ENCODE data around the gene ZBP1.

The ZBP1 gene

GRCh38 chr20:57585466-57586213 is 34.6 kb downstream of the ZBP1 start:
- no peak for TF ChIP-seq RAD21 (IDR thresholded peaks at IDR 0.05; ENCODE audit: low read depth)
- TF ChIP-seq, protein P1, sequence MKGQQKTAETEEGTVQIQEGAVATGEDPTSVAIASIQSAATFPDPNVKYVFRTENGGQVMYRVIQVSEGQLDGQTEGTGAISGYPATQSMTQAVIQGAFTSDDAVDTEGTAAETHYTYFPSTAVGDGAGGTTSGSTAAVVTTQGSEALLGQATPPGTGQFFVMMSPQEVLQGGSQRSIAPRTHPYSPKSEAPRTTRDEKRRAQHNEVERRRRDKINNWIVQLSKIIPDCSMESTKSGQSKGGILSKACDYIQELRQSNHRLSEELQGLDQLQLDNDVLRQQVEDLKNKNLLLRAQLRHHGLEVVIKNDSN (IDR thresholded peaks at IDR 0.05) = no peak
- no peak for TF ChIP-seq ZBTB7A (IDR thresholded peaks at IDR 0.05; ENCODE audit: low read depth)
- TF ChIP-seq EP300 (IDR thresholded peaks at IDR 0.05; ENCODE audit: borderline replicate concordance) = no peak
- no peak for TF ChIP-seq TCF12 (IDR thresholded peaks at IDR 0.05; ENCODE audit: low read depth)
- no peak for TF ChIP-seq NFIC (IDR thresholded peaks at IDR 0.05)
- TF ChIP-seq CEBPB (IDR thresholded peaks at IDR 0.05) = no peak
- no peak for TF ChIP-seq FOXM1 (IDR thresholded peaks at IDR 0.05; ENCODE audit: borderline replicate concordance, low read depth)
- no peak for TF ChIP-seq CREB1 (IDR thresholded peaks at IDR 0.05; ENCODE audit: low read depth)
- TF ChIP-seq EGR1 (IDR thresholded peaks at IDR 0.05) = no peak
- TF ChIP-seq TAF1 (IDR thresholded peaks at IDR 0.05; ENCODE audit: low read depth) = no peak
- no peak for TF ChIP-seq TEAD4 (IDR thresholded peaks at IDR 0.05)
- TF ChIP-seq, protein P2, sequence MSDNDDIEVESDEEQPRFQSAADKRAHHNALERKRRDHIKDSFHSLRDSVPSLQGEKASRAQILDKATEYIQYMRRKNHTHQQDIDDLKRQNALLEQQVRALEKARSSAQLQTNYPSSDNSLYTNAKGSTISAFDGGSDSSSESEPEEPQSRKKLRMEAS (IDR thresholded peaks at IDR 0.05) = no peak
- TF ChIP-seq YY1 (IDR thresholded peaks at IDR 0.05; ENCODE audit: low read depth) = no peak
- no peak for TF ChIP-seq REST (IDR thresholded peaks at IDR 0.05; ENCODE audit: low read depth)

DNA sequence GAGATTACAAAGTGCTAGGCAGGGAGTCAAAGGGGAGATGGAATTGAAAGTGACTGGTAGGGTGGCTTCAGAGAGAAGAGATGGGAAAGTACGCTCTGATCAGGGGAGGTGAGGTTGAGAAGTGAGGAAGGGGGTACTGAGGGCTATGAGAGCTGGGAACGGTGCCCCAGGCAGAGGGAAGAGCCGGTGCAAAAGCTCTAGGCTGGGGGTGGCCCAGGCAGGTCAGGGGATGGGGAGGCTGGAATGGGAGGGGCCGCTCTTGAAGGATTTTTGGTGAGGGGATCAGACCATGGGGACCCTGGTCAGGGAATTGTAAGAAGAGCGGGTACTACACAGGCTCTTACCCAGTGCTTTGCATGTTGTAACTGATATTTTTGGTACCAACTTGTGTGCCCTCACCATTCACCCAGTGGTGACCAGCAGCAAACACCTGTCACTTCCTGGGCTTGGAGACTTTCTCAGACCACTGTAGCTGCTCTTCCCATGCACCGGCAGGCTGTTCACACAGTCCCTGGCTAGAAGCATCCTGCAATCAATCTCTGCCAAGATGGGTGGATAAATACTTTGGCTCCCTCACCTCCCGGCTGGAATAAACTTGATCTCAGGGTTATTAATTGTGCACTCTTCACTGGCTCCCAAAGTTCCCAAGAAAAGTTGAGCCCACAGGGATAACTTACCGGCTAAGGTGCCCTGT is 35.3 kb downstream of the ZBP1 start:
- TF ChIP-seq FOXM1 (IDR thresholded peaks at IDR 0.05; ENCODE audit: borderline replicate concordance, low read depth) = no peak
- TF ChIP-seq EP300 (IDR thresholded peaks at IDR 0.05; ENCODE audit: borderline replicate concordance) = no peak
- TF ChIP-seq CREB1 (IDR thresholded peaks at IDR 0.05; ENCODE audit: low read depth) = no peak
- TF ChIP-seq NFIC (IDR thresholded peaks at IDR 0.05) = no peak
- TF ChIP-seq, protein P2 (IDR thresholded peaks at IDR 0.05) = no peak
- TF ChIP-seq, protein P1 (IDR thresholded peaks at IDR 0.05) = no peak
- no peak for TF ChIP-seq TAF1 (IDR thresholded peaks at IDR 0.05; ENCODE audit: low read depth)
- TF ChIP-seq REST (IDR thresholded peaks at IDR 0.05; ENCODE audit: low read depth) = no peak
- no peak for TF ChIP-seq CEBPB (IDR thresholded peaks at IDR 0.05)
- no peak for TF ChIP-seq TEAD4 (IDR thresholded peaks at IDR 0.05)
- no peak for TF ChIP-seq ZBTB7A (IDR thresholded peaks at IDR 0.05; ENCODE audit: low read depth)
- no peak for TF ChIP-seq EGR1 (IDR thresholded peaks at IDR 0.05)
- no peak for TF ChIP-seq RAD21 (IDR thresholded peaks at IDR 0.05; ENCODE audit: low read depth)
- TF ChIP-seq YY1 (IDR thresholded peaks at IDR 0.05; ENCODE audit: low read depth) = no peak
- TF ChIP-seq TCF12 (IDR thresholded peaks at IDR 0.05; ENCODE audit: low read depth) = no peak

- TF ChIP-seq FOXM1 (IDR thresholded peaks at IDR 0.05; ENCODE audit: borderline replicate concordance, low read depth) (no peak), CEBPB (IDR thresholded peaks at IDR 0.05) (no peak), ZBTB7A (IDR thresholded peaks at IDR 0.05; ENCODE audit: low read depth) (no peak), TEAD4 (IDR thresholded peaks at IDR 0.05) (no peak), EP300 (IDR thresholded peaks at IDR 0.05; ENCODE audit: borderline replicate concordance) (no peak), TCF12 (IDR thresholded peaks at IDR 0.05; ENCODE audit: low read depth) (no peak), YY1 (IDR thresholded peaks at IDR 0.05; ENCODE audit: low read depth) (no peak), NFIC (IDR thresholded peaks at IDR 0.05) (no peak), RAD21 (IDR thresholded peaks at IDR 0.05; ENCODE audit: low read depth) (no peak), CREB1 (IDR thresholded peaks at IDR 0.05; ENCODE audit: low read depth) (no peak), REST (IDR thresholded peaks at IDR 0.05; ENCODE audit: low read depth) (no peak), TAF1 (IDR thresholded peaks at IDR 0.05; ENCODE audit: low read depth) (no peak), EGR1 (IDR thresholded peaks at IDR 0.05) (no peak)
- TF ChIP-seq, protein P1 (IDR thresholded peaks at IDR 0.05) = no peak
- TF ChIP-seq, protein P2 (IDR thresholded peaks at IDR 0.05) = no peak
Observed at GRCh38 chr20:57583289-57584257, 36.7 kb downstream of the ZBP1 start.
